D341Med (cell line): ENCODE results near the gene METRNL.
A peak's percentile ranks its signal among the peaks of the same experiment; 100 is the strongest.

ENCODE experiments used
- DNase-seq: peaks from one replicate; pipeline ENCODE4 v3.0.0; 2012; ENCODE audit warnings: low spot score

METRNL gene

DNA sequence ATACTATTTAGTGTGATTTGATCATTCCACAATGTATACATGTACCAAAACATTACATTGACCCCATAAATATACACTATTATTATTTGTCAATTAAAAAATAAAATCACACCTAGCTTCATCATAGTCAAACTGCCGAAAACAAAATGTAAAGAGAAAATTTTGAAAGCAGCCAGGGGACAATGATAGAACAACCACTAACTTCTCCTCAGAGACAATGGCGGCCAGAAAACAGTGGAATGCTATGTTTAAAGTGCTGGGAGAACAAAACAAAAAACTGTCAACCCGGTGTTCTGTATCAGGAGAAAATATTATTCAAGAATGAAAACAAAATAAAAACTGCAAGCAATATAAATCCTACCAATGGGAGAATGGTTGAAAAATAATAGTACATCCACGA lies 63.2 kb downstream of the METRNL start:
- DNase-seq = no peak

DNA sequence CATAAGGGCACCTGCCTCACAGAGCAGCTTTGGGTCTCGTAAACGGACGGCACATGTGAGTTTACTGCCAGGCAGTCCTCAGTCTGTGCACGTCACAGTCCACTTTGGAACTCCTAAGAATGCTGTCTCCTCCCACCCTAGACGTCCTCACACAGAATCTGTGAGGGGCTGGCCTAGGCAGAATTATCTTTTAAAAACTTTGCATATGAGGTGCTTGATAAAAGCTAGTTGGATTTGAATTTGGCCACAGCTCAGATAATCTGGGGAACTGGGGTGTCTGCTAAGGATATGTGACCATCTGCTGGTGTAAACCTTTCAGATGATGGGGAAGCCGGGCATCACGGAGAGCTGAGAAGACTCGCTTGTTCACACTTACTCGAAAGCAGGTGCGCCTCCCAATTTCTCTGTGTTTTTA lies 64.4 kb downstream of the METRNL start:
- peak; percentile 28 for DNase-seq
